Hepatocyte (in vitro differentiated cells): ENCODE measurements around the gene LCE3E.

Source experiments
- CTCF ChIP-seq: fragments of 200-600 bp; sonication (generic); IDR thresholded peaks from 2 replicates; pipeline ENCODE4 v1.5.1; 2016; ENCODE audit warnings: antibody characterized with exemption, mild to moderate bottlenecking; ENCODE audit not compliant: poor library complexity
- EZH2phosphoT487 ChIP-seq: fragments of 200-600 bp; sonication (generic); IDR thresholded peaks from one replicate; pipeline ENCODE4 v1.6.1; 2018; ENCODE audit warnings: antibody characterized with exemption, mild to moderate bottlenecking, low read depth, moderate library complexity; ENCODE audit not compliant: unreplicated experiment, severe bottlenecking

GRCh38 chr1:152517237-152517811, 49.3 kb downstream of the LCE3E start:
- TF ChIP-seq CTCF (no peak), EZH2phosphoT487 (no peak)
